HCT116 (cell line): Measurements from ENCODE around the gene PHKG2. TPM values are rescaled to one million over a fixed set of nuclear protein-coding genes. Genes with fewer than 3 reads are reported as not detected.

ENCODE experiments used
- ATAC-seq: fragments of 200-7000 bp; cut with Tn5 transposase; 2 replicates; pipeline ENCODE4 v1.9.1; 2020; ENCODE audit warnings: mild to moderate bottlenecking, moderate library complexity
- BruUV-seq: library from RNA; stranded (reverse); fragments of 400-500 nt; replicated peaks from 2 replicates; lab custom pipeline; 2021; lab: Mats Ljungman, UMichigan
- CTCF ChIA-PET: fragments of 300-600 bp; sonication (Branson Sonifier 250); formaldehyde crosslinking; loops from one replicate; lab custom pipeline; 2021; ENCODE audit warnings: antibody characterized with exemption; lab: Charles Lee
- POLR2A ChIA-PET: fragments of 300-600, 350-600 bp; sonication (Branson Sonifier 250); formaldehyde crosslinking; loops from one replicate; lab custom pipeline; 2021; ENCODE audit warnings: antibody characterized with exemption; lab: Charles Lee
- RAD21 ChIA-PET, 2 experiments: fragments of 300-600 bp; sonication (Branson Sonifier 250); formaldehyde crosslinking; loops; one replicate each; lab custom pipeline; 2023; ENCODE audit warnings: low total read pairs in 2 of 2; ENCODE audit not compliant: uncharacterized antibody in 2 of 2, unreplicated experiment in 2 of 2, low non-redundant PET in 1 of 2; lab: Charles Lee
- DNase-seq: peaks from one replicate; pipeline ENCODE4 v3.0.0-alpha.2; 2010; ENCODE audit warnings: low read depth, low spot score
- H2AFZ ChIP-seq: fragments of 200-600 bp; shearing (Covaris generic), sonication (generic); 2 replicates; pipeline ENCODE4 v1.6.1; 2017; ENCODE audit warnings: low read depth, mixed run types, mixed read lengths, antibody characterized with exemption, low read length; ENCODE audit not compliant: poor library complexity, severe bottlenecking
- H3K27ac ChIP-seq: 2 replicates; pipeline ENCODE4 v1.5.1; 2012; ENCODE audit warnings: low read depth, low read length
- H3K27me3 ChIP-seq: fragments of 200-600 bp; sonication (generic); 2 replicates; pipeline ENCODE4 v1.6.1; 2016; ENCODE audit warnings: mixed run types, low read length, mixed read lengths; ENCODE audit not compliant: insufficient read depth
- H3K36me3 ChIP-seq, 2 experiments: fragments of 200-500 bp in 1 of 2; fragments of 200-600 bp in 1 of 2; sonication (Bioruptor generic) in 1 of 2; sonication (generic) in 1 of 2; 2 replicates each; pipeline versions ENCODE4 v1.5.1 to v1.6.1; 2014 to 2016; ENCODE audit warnings: low read length in 2 of 2, inconsistent platforms in 1 of 2, mixed read lengths in 1 of 2, mixed run types in 1 of 2; ENCODE audit not compliant: insufficient read depth in 2 of 2, control insufficient read depth in 1 of 2
- H3K4me1 ChIP-seq, 2 experiments: fragments of 200-600 bp in 1 of 2; sonication (generic) in 1 of 2; 2 replicates each; pipeline versions ENCODE4 v1.5.1 to v1.6.1; 2012 to 2017; ENCODE audit warnings: low read length in 2 of 2, inconsistent platforms in 1 of 2, mild to moderate bottlenecking in 1 of 2, mixed read lengths in 1 of 2, mixed run types in 1 of 2, moderate library complexity in 1 of 2; ENCODE audit not compliant: insufficient read depth in 2 of 2, control insufficient read depth in 1 of 2
- H3K4me2 ChIP-seq: fragments of 200-600 bp; sonication (generic); 2 replicates; pipeline ENCODE4 v1.6.1; 2017; ENCODE audit warnings: mixed run types, low read length, mixed read lengths
- H3K4me3 ChIP-seq, 2 experiments: fragments of 200-600 bp in 1 of 2; sonication (generic) in 1 of 2; replicated peaks in 1 of 2; 2 replicates each; pipeline ENCODE4 v1.5.1; 2011 to 2016; ENCODE audit warnings: low read length in 2 of 2, control low read depth in 1 of 2, low read depth in 1 of 2, mild to moderate bottlenecking in 1 of 2, mixed read lengths in 1 of 2, mixed run types in 1 of 2
- H3K79me2 ChIP-seq: fragments of 200-600 bp; sonication (generic); 2 replicates; pipeline ENCODE4 v1.6.1; 2017; ENCODE audit warnings: mild to moderate bottlenecking, mixed run types, low read length, moderate library complexity, mixed read lengths; ENCODE audit not compliant: insufficient read depth
- H3K9ac ChIP-seq: fragments of 200-600 bp; sonication (generic); 2 replicates; pipeline ENCODE4 v1.6.1; 2016; ENCODE audit warnings: low read length, mixed read lengths
- H3K9me2 ChIP-seq: fragments of 200-600 bp; sonication (generic), shearing (Covaris generic); 2 replicates; pipeline ENCODE4 v1.6.1; 2017; ENCODE audit warnings: mixed run types, mild to moderate bottlenecking, moderate library complexity; ENCODE audit not compliant: insufficient read depth
- H3K9me3 ChIP-seq, 2 experiments: fragments of 200-500 bp in 1 of 2; fragments of 200-600 bp in 1 of 2; sonication (Bioruptor generic) in 1 of 2; sonication (generic) in 1 of 2; 2 replicates each; pipeline ENCODE4 v1.6.1; 2014 to 2017; ENCODE audit warnings: low read length in 2 of 2, mixed read lengths in 2 of 2, inconsistent platforms in 1 of 2, low read depth in 1 of 2, mild to moderate bottlenecking in 1 of 2, mixed run types in 1 of 2, moderate library complexity in 1 of 2; ENCODE audit not compliant: control insufficient read depth in 1 of 2, insufficient read depth in 1 of 2
- H4K20me1 ChIP-seq: fragments of 200-600 bp; sonication (generic), shearing (Covaris generic); 2 replicates; pipeline ENCODE4 v1.6.1; 2017; ENCODE audit warnings: mixed run types, mild to moderate bottlenecking, moderate library complexity; ENCODE audit not compliant: insufficient read depth
- ATF3 ChIP-seq: IDR thresholded peaks from 2 replicates; pipeline ENCODE4 v1.6.1; 2012
- CBX3 ChIP-seq: IDR thresholded peaks from 2 replicates; pipeline ENCODE4 v1.6.1; 2012; ENCODE audit warnings: low read depth
- EGR1 ChIP-seq: IDR thresholded peaks from 2 replicates; pipeline ENCODE4 v1.6.1; 2012; ENCODE audit warnings: low read depth
- EZH2 ChIP-seq: fragments of 200-600 bp; sonication (generic); IDR thresholded peaks from 2 replicates; pipeline ENCODE4 v1.6.1; 2017; ENCODE audit warnings: antibody characterized with exemption, mixed run types
- JUND ChIP-seq: IDR thresholded peaks from 2 replicates; pipeline ENCODE4 v1.6.1; 2012
- POLR2A ChIP-seq: IDR thresholded peaks from 2 replicates; pipeline ENCODE4 v1.7.0; 2011; ENCODE audit warnings: borderline replicate concordance; ENCODE audit not compliant: insufficient read depth, insufficient read length; ENCODE audit errors: extremely low read depth
- POLR2AphosphoS5 ChIP-seq: IDR thresholded peaks from 2 replicates; pipeline ENCODE4 v1.6.1; 2011; ENCODE audit warnings: mild to moderate bottlenecking, low read depth, low read length, moderate library complexity
- RAD21 ChIP-seq: IDR thresholded peaks from 2 replicates; pipeline ENCODE4 v1.6.1; 2012; ENCODE audit warnings: low read depth, mild to moderate bottlenecking
- SIN3A ChIP-seq: IDR thresholded peaks from 2 replicates; pipeline ENCODE4 v1.6.1; 2012; ENCODE audit warnings: low read depth
- SP1 ChIP-seq: IDR thresholded peaks from 2 replicates; pipeline ENCODE4 v1.6.1; 2012; ENCODE audit warnings: low read depth
- SRF ChIP-seq: IDR thresholded peaks from 2 replicates; pipeline ENCODE4 v1.6.1; 2012; ENCODE audit warnings: low read depth
- YY1 ChIP-seq: IDR thresholded peaks from 2 replicates; pipeline ENCODE4 v1.6.1; 2011; ENCODE audit warnings: low read length, low read depth, moderate library complexity, mild to moderate bottlenecking; ENCODE audit not compliant: insufficient replicate concordance; ENCODE audit errors: extremely low read depth
- intact Hi-C: fragments of 100-400 bp; cut with micrococcal nuclease; formaldehyde crosslinking; loops from 2 replicates; pipeline ENCODE4 v1.10.0; 2022
- total RNA-seq: library from RNA; stranded (reverse); gene quantifications from one replicate; pipeline ENCODE4 v1.2.1, GENCODE V29; 2021; ENCODE audit not compliant: unreplicated experiment
- TF ChIP-seq, protein P1 (sequence below): IDR thresholded peaks from 2 replicates; pipeline ENCODE4 v1.6.1; 2011; ENCODE audit warnings: mild to moderate bottlenecking, low read length, moderate library complexity; ENCODE audit not compliant: insufficient replicate concordance; ENCODE audit errors: extremely low read depth

PHKG2 gene
- total RNA-seq, 1 experiment from 2014 or later = 32.6 TPM

DNA sequence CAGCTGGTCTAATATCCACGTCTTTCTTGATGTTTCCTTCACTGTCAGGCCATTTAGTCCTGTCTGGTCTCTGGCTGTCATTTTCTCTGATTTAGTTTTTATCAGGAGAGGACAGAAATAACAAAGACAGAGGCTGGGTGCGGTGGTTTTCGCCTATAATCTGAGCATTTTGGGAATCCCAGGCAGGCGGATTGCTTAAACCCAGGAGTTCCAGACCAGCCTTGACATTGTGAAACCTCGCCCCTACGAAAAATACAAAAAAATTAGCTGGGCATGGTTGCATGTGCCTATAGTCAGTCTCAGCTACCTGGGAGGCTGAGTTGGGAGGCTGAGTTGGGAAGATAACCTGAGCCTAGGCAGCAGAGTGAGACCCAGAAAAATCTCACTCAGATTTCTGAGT, 42.2 kb upstream of the PHKG2 start:
- H3K4me3 ChIP-seq = no peak overlapping the region
- H2AFZ ChIP-seq = no peak overlapping the region
- H3K4me2 ChIP-seq = no peak overlapping the region
- ATAC-seq = no peak
- H3K27me3 ChIP-seq = no peaks in the 10 kb centered on the region
- intact Hi-C loops = no loop called here
- H4K20me1 ChIP-seq = no peaks in the 10 kb centered on the region
- peaks cover 80% of the 10 kb centered on the region for H3K79me2 ChIP-seq
- no peaks in the 10 kb centered on the region for H3K9me3 ChIP-seq
- no peak overlapping the region for H3K27ac ChIP-seq
- no peaks in the 10 kb centered on the region for H3K4me1 ChIP-seq
- H3K36me3 ChIP-seq = peaks cover 71 to 79% of the 10 kb centered on the region in 2 experiments
- BruUV-seq = no TSS peak
- H3K9ac ChIP-seq = no peak overlapping the region
- H3K9me2 ChIP-seq = no peaks in the 10 kb centered on the region
- RAD21 ChIA-PET = no interaction called here
- TF ChIP-seq YY1 (no peak), JUND (no peak), EGR1 (no peak), SP1 (no peak)
- TF ChIP-seq, all 23 proteins: peak for 0
- CTCF ChIA-PET = no interaction called here
- DNase-seq = no peak
- POLR2A ChIA-PET = no interaction called here

GRCh38 chr16:30710971-30711370, 37.3 kb upstream of the PHKG2 start:
- POLR2A ChIA-PET = no interaction called here

More at GRCh38 chr16:30710971-30711370, 37.3 kb upstream of the PHKG2 start:
- Histone ChIP-seq H3K9me2 (no peaks in the 10 kb centered on the region), H2AFZ (no peak overlapping the region), H3K79me2 (peaks cover 71% of the 10 kb centered on the region), H3K36me3 (peaks cover 71 to 88% of the 10 kb centered on the region in 2 experiments), H3K9ac (no peak overlapping the region), H3K27ac (no peak overlapping the region), H3K9me3 (no peaks in the 10 kb centered on the region), H4K20me1 (peaks cover 6% of the 10 kb centered on the region; the same call in 1 of the 2 replicates), H3K4me2 (no peak overlapping the region), H3K4me3 (no peak overlapping the region), H3K4me1 (no peaks in the 10 kb centered on the region), H3K27me3 (no peaks in the 10 kb centered on the region)
- DNase-seq (no peak), ATAC-seq (no peak)
- intact Hi-C loops = no loop called here
- ChIA-PET CTCF (no interaction called here), RAD21 (no interaction called here)
- BruUV-seq = no TSS peak
- no peak for TF ChIP-seq SIN3A
- TF ChIP-seq POLR2A = no peak
- no peak for TF ChIP-seq RAD21
- no peak for TF ChIP-seq EZH2
- no peak for TF ChIP-seq ATF3
- TF ChIP-seq, protein P1, sequence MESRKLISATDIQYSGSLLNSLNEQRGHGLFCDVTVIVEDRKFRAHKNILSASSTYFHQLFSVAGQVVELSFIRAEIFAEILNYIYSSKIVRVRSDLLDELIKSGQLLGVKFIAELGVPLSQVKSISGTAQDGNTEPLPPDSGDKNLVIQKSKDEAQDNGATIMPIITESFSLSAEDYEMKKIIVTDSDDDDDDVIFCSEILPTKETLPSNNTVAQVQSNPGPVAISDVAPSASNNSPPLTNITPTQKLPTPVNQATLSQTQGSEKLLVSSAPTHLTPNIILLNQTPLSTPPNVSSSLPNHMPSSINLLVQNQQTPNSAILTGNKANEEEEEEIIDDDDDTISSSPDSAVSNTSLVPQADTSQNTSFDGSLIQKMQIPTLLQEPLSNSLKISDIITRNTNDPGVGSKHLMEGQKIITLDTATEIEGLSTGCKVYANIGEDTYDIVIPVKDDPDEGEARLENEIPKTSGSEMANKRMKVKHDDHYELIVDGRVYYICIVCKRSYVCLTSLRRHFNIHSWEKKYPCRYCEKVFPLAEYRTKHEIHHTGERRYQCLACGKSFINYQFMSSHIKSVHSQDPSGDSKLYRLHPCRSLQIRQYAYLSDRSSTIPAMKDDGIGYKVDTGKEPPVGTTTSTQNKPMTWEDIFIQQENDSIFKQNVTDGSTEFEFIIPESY = no peak
- TF ChIP-seq SRF = no peak
- TF ChIP-seq POLR2AphosphoS5 = no peak
- no peak for TF ChIP-seq CBX3
